ENCODE data around the gene CFTR.
"Not testable (repeated sequence)": the region's sequence is repeated elsewhere in the genome, so short reads cannot be mapped to it uniquely, and the experiment has no call there.

CFTR gene

GRCh38 chr7:117479225-117480054 lies at the start of gene CFTR:
TSS of gene CFTR (plus strand) at chr7:117480025. CDS start at chr7:117480095, 70 bp downstream.
- no peak for DNase-seq (ENCODE audit: low read depth)

- DNase-seq (ENCODE audit: low read depth) = no peak
Observed at GRCh38 chr7:117435475-117436043, 44.3 kb upstream of the CFTR start.

GRCh38 chr7:117444646-117445045 lies 35.2 kb upstream of the CFTR start:
- no peak for DNase-seq (ENCODE audit: low read depth)

- DNase-seq (ENCODE audit: low read depth) = no peak
Observed at GRCh38 chr7:117445206-117445605, 34.6 kb upstream of the CFTR start.

- no peak for DNase-seq (ENCODE audit: low read depth)
Observed at GRCh38 chr7:117446220-117446815, 33.5 kb upstream of the CFTR start.

- DNase-seq (ENCODE audit: low read depth) = no peak
Observed at GRCh38 chr7:117448655-117449054, 31.2 kb upstream of the CFTR start.

GRCh38 chr7:117458977-117459583 lies 20.7 kb upstream of the CFTR start:
- no peak for DNase-seq (ENCODE audit: low read depth)

- DNase-seq (ENCODE audit: low read depth) = no peak
Observed at GRCh38 chr7:117459735-117460134, 20.1 kb upstream of the CFTR start.

GRCh38 chr7:117460815-117461214 lies 19.0 kb upstream of the CFTR start:
- DNase-seq (ENCODE audit: low read depth) = not testable (repeated sequence)

- no peak for DNase-seq (ENCODE audit: low read depth)
Observed at GRCh38 chr7:117468174-117468573, 11.7 kb upstream of the CFTR start.

GRCh38 chr7:117470777-117471176 lies 9.0 kb upstream of the CFTR start:
- no peak for DNase-seq (ENCODE audit: low read depth)

- DNase-seq (ENCODE audit: low read depth) = no peak
Observed at GRCh38 chr7:117472335-117472734, 7.5 kb upstream of the CFTR start.

- DNase-seq (ENCODE audit: low read depth) = no peak
Observed at GRCh38 chr7:117476557-117477215, 3.1 kb upstream of the CFTR start.

- DNase-seq (ENCODE audit: low read depth) = no peak
Observed at GRCh38 chr7:117478836-117479224, 995 bp upstream of the CFTR start.

- no peak for DNase-seq (ENCODE audit: low read depth)
Observed at GRCh38 chr7:117480055-117480362, 184 bp downstream of the CFTR start.

GRCh38 chr7:117480978-117481377 lies 1.2 kb downstream of the CFTR start:
- DNase-seq (ENCODE audit: low read depth) = no peak

- no peak for DNase-seq (ENCODE audit: low read depth)
Observed at GRCh38 chr7:117485118-117485620, 5.3 kb downstream of the CFTR start.

GRCh38 chr7:117489016-117489415 lies 9.2 kb downstream of the CFTR start:
- DNase-seq (ENCODE audit: low read depth) = no peak

GRCh38 chr7:117489430-117489829 lies 9.6 kb downstream of the CFTR start:
- no peak for DNase-seq (ENCODE audit: low read depth)

GRCh38 chr7:117489911-117490310 lies 10.1 kb downstream of the CFTR start:
- no peak for DNase-seq (ENCODE audit: low read depth)

GRCh38 chr7:117492649-117493048 lies 12.8 kb downstream of the CFTR start:
- DNase-seq (ENCODE audit: low read depth) = no peak

- DNase-seq (ENCODE audit: low read depth) = no peak
Observed at GRCh38 chr7:117493460-117493859, 13.6 kb downstream of the CFTR start.

All from stimulated activated CD8-positive, alpha-beta memory T cell treated with anti-CD3 and anti-CD28 coated beads, Interleukin-12 subunit alpha, Interleukin-12 subunit beta, amount 100 ng/mL, for 4 hours (primary cell).